SK-N-SH (cell line): ENCODE results near the gene CHST12.

ENCODE experiments used
- CTCF ChIP-seq: fragments of 200-600 bp; sonication (generic); IDR thresholded peaks from 2 replicates; pipeline ENCODE4 v1.6.1; 2017; ENCODE audit warnings: antibody characterized with exemption, mild to moderate bottlenecking, moderate library complexity
- EP300 ChIP-seq, 2 experiments: IDR thresholded peaks; 2 replicates each; pipeline versions ENCODE4 v1.4.0 to v1.6.1; 2012; ENCODE audit warnings: borderline replicate concordance in 1 of 2, low read depth in 1 of 2, low read length in 1 of 2
- EZH2phosphoT487 ChIP-seq: fragments of 200-600 bp; sonication (generic); IDR thresholded peaks from 2 replicates; pipeline ENCODE4 v1.6.1; 2017; ENCODE audit warnings: low read depth, mixed run types, mild to moderate bottlenecking, antibody characterized with exemption, moderate library complexity, borderline replicate concordance
- MEF2A ChIP-seq: IDR thresholded peaks from 2 replicates; pipeline ENCODE4 v1.4.0; 2012; ENCODE audit warnings: low read depth, borderline replicate concordance
- NRF1 ChIP-seq: IDR thresholded peaks from 2 replicates; pipeline ENCODE4 v1.6.1; 2012; ENCODE audit warnings: low read depth, mild to moderate bottlenecking, low read length
- POLR2AphosphoS5 ChIP-seq: IDR thresholded peaks from 2 replicates; pipeline ENCODE4 v1.6.1; 2012; ENCODE audit warnings: low read depth, low read length
- REST ChIP-seq: IDR thresholded peaks from 2 replicates; pipeline ENCODE4 v1.6.1; 2012; ENCODE audit warnings: mild to moderate bottlenecking, low read depth, low read length, moderate library complexity
- RXRA ChIP-seq: IDR thresholded peaks from 2 replicates; pipeline ENCODE4 v1.4.0; 2012; ENCODE audit warnings: low read depth, mild to moderate bottlenecking, borderline replicate concordance
- SIN3A ChIP-seq: IDR thresholded peaks from 2 replicates; pipeline ENCODE4 v1.6.1; 2012; ENCODE audit warnings: low read depth, mild to moderate bottlenecking, low read length, moderate library complexity, borderline replicate concordance
- SMC3 ChIP-seq: IDR thresholded peaks from 2 replicates; pipeline ENCODE4 v1.6.1; 2012; ENCODE audit warnings: low read depth, low read length, improper control_type of control experiment
- USF2 ChIP-seq: fragments of 150-350 bp; IDR thresholded peaks from 2 replicates; pipeline ENCODE4 v1.6.1; 2017; ENCODE audit warnings: antibody characterized with exemption, low read length, low read depth, borderline replicate concordance
- YY1 ChIP-seq: IDR thresholded peaks from 2 replicates; pipeline ENCODE4 v1.4.0; 2012; ENCODE audit warnings: low read depth, mild to moderate bottlenecking
- TF ChIP-seq, protein P1 (sequence below): IDR thresholded peaks from 2 replicates; pipeline ENCODE4 v1.4.0; 2012; ENCODE audit warnings: low read depth

DNA sequence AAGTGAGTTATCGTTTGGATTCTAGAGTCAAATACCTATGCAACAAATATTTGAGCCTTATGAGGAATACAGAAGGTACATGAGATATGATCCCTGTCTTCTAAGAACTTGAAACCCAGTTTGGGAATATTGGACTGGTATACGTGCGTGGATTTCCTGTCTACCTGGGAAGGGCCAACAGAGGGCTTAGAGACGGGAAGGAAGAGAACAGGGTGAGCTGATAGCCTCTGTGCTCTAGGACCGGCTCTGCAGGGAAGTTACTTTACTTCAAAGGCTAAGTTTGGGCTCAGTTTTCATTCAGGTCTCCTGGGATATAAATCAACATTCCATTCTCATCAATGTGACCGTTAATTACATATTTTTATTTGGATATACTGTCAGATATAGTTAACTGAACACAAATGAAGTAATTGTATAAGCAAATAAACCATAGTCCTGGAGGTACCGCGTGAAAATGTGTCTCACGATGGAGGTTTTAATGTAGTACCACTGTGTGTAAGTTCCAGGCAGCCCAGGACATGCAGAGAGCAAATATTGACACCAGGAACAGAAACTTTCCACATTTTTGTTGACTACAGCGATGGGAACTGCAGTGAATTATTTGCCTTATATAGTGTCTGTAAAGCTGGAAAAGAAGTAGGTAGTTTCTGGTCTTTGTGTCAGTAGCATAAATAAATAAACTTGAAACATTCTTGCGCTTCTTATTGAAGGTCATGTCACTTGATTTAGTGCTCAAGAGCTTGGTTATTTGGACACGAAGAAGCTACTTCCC is 8.6 kb downstream of the CHST12 start:
- TF ChIP-seq CTCF, result no peak
- TF ChIP-seq SIN3A, result no peak
- TF ChIP-seq MEF2A, result no peak
- no peak for TF ChIP-seq SMC3
- no peak for TF ChIP-seq EZH2phosphoT487
- no peak for TF ChIP-seq NRF1
- no peak for TF ChIP-seq YY1
- no peak for TF ChIP-seq REST
- no peak for TF ChIP-seq EP300 (IDR thresholded peaks at IDR 0.05; ENCODE audit: borderline replicate concordance in 1 of 2, low read depth in 1 of 2, low read length in 1 of 2)
- no peak for TF ChIP-seq POLR2AphosphoS5
- TF ChIP-seq USF2, result no peak
- no peak for TF ChIP-seq RXRA
- TF ChIP-seq, protein P1, sequence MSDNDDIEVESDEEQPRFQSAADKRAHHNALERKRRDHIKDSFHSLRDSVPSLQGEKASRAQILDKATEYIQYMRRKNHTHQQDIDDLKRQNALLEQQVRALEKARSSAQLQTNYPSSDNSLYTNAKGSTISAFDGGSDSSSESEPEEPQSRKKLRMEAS, result no peak
